Measurements from ENCODE around the gene EFNA2.

DNA sequence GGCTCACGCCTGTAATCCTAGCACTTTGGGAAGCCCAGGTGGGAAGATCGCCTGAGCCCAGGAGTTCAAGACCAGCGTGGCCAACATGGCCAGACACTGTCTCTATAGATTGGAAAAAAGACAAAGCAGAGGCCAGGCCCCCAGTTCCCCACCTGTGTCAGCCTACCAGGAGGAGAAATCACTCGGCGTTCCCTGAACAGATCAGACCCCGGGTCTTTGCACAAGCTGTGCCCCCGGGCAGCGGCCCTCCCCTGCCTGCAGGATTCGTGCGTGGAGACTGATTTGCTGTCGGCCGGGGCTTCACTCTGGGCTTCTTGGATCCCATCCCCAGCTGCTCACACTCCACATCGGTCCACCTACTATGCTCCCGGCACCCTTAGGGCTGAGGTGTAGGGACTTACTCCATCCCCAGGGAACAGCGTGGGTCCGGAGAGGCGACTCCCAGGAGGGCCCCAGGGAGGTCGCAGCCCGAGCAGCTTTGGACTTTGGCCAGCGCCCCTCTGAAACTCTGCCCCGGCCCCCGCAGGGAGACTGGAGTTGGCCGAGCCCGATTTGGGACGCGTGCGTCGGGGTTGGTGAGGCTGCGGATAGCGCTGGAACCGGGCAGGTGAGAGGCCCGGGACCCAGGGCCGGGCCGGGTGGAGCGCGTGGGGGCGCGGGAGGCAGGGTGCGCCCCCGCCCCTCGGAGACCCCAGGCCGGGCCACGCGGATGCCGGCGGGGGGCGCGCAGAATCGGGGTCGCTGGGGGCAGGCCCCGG is 515 bp upstream of the EFNA2 start:
- TF ChIP-seq EZH2 (IDR thresholded peaks at IDR 0.05; ENCODE audit: borderline replicate concordance, insufficient read depth, low read length, poor library complexity, severe bottlenecking) (no peak), EP300 (conservative IDR thresholded peaks at IDR 0.05; ENCODE audit: poor library complexity, severe bottlenecking) (no peak), SMC3 (conservative IDR thresholded peaks at IDR 0.05; ENCODE audit: poor library complexity) (no peak), POLR2AphosphoS5 (IDR thresholded peaks at IDR 0.05) (no peak), RAD21 (conservative IDR thresholded peaks at IDR 0.05) (no peak), TAF1 (IDR thresholded peaks at IDR 0.05; ENCODE audit: low read depth) (no peak)
- TF ChIP-seq, protein P1, sequence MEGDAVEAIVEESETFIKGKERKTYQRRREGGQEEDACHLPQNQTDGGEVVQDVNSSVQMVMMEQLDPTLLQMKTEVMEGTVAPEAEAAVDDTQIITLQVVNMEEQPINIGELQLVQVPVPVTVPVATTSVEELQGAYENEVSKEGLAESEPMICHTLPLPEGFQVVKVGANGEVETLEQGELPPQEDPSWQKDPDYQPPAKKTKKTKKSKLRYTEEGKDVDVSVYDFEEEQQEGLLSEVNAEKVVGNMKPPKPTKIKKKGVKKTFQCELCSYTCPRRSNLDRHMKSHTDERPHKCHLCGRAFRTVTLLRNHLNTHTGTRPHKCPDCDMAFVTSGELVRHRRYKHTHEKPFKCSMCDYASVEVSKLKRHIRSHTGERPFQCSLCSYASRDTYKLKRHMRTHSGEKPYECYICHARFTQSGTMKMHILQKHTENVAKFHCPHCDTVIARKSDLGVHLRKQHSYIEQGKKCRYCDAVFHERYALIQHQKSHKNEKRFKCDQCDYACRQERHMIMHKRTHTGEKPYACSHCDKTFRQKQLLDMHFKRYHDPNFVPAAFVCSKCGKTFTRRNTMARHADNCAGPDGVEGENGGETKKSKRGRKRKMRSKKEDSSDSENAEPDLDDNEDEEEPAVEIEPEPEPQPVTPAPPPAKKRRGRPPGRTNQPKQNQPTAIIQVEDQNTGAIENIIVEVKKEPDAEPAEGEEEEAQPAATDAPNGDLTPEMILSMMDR (IDR thresholded peaks at IDR 0.05; ENCODE audit: poor library complexity, severe bottlenecking): no peak
- TF ChIP-seq, protein P2, sequence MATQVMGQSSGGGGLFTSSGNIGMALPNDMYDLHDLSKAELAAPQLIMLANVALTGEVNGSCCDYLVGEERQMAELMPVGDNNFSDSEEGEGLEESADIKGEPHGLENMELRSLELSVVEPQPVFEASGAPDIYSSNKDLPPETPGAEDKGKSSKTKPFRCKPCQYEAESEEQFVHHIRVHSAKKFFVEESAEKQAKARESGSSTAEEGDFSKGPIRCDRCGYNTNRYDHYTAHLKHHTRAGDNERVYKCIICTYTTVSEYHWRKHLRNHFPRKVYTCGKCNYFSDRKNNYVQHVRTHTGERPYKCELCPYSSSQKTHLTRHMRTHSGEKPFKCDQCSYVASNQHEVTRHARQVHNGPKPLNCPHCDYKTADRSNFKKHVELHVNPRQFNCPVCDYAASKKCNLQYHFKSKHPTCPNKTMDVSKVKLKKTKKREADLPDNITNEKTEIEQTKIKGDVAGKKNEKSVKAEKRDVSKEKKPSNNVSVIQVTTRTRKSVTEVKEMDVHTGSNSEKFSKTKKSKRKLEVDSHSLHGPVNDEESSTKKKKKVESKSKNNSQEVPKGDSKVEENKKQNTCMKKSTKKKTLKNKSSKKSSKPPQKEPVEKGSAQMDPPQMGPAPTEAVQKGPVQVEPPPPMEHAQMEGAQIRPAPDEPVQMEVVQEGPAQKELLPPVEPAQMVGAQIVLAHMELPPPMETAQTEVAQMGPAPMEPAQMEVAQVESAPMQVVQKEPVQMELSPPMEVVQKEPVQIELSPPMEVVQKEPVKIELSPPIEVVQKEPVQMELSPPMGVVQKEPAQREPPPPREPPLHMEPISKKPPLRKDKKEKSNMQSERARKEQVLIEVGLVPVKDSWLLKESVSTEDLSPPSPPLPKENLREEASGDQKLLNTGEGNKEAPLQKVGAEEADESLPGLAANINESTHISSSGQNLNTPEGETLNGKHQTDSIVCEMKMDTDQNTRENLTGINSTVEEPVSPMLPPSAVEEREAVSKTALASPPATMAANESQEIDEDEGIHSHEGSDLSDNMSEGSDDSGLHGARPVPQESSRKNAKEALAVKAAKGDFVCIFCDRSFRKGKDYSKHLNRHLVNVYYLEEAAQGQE (IDR thresholded peaks at IDR 0.05; ENCODE audit: borderline replicate concordance): no peak
